GM23248 (cell line): Measurements from ENCODE around the gene KRT83.

ENCODE experiments used
- EZH2 ChIP-seq: fragments of 200-600 bp; sonication (generic); IDR thresholded peaks from 2 replicates; pipeline ENCODE4 v1.6.1; 2018; ENCODE audit warnings: antibody characterized with exemption, mild to moderate bottlenecking; ENCODE audit not compliant: insufficient read depth, poor library complexity, severe bottlenecking
- EZH2phosphoT487 ChIP-seq: fragments of 200-600 bp; sonication (generic); IDR thresholded peaks from 2 replicates; pipeline ENCODE4 v1.6.1; 2018; ENCODE audit warnings: antibody characterized with exemption, moderate library complexity, mild to moderate bottlenecking, low read depth; ENCODE audit not compliant: insufficient read depth

DNA sequence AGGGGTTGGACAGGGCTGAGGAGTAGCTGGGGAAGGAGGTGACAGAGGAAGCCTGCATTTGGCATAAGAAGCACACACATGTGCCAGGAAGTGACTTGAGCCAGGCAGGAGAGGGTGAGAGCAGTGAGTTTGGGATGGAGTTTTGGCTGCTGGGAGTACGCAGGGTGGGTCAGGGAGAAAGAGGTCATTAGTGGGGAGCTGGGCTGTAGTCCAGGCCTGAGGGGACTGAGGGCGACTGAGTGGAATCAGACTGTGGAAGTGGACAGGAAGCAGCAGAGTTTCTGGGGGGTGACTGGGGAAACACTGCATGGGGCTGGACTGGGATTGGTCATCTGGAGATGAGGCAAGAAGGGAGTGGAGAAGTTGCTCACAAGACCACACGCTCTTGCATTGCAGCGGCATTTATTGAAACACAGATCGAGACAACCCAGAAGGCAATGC lies 38.4 kb upstream of the KRT83 start:
- TF ChIP-seq EZH2phosphoT487 (no peak), EZH2 (no peak)
